ENCODE measurements around the gene GNB1. TPM values are rescaled to one million over a fixed set of nuclear protein-coding genes. Genes with fewer than 3 reads are reported as not detected.
A peak's percentile ranks its signal among the peaks of the same experiment; 100 is the strongest.

GNB1 gene
- total and polyA plus RNA-seq, 9 of the 15 experiments (the other 6 are each of a cell fraction or from before 2014, with no cell fraction given), result 34.3 to 388 (median 114) TPM

- H3K9me1 ChIP-seq (ENCODE audit: control insufficient read depth, insufficient read depth, low read length), result no peaks in the 10 kb centered on the region
- ChIA-PET CTCF (ENCODE audit: low intra/inter-chr PET ratio) (no interaction called here), POLR2A (interaction anchor here (0.6 to 1.2 kb wide), 2 partner anchors 10 to 16 kb away, joined by 3 to 4 read pairs; no protein-coding TSS in a partner anchor)
- no peak overlapping the region for H3K4me2 ChIP-seq (ENCODE audit: insufficient read depth, low read length)
- H3K9ac ChIP-seq (ENCODE audit: insufficient read depth in 1 of 2, low read depth in 2 of 2, low read length in 2 of 2), result 0 out of 4 replicates have a peak overlapping the region, but pooled peaks of 1 of the 2 experiments have one; percentile 24
- H3K27me3 ChIP-seq (ENCODE audit: control insufficient read depth in 2 of 2, insufficient read depth in 2 of 2, low read length in 2 of 2), result no peaks in the 10 kb centered on the region; a peak in 1 of 5 replicates
- no peak overlapping the region for H3K4me3 ChIP-seq
- ATAC-seq (no peak), FAIRE-seq (no peak), DNase-seq (ENCODE audit: extremely low read depth in 1 of 4, low spot score in 3 of 4) (no peak)
- H2AFZ ChIP-seq (ENCODE audit: low read depth, low read length), result no peak overlapping the region
- H4K20me1 ChIP-seq (replicated peaks; ENCODE audit: control insufficient read depth, insufficient read depth, low read length), result no peaks in the 10 kb centered on the region
- TF ChIP-seq POLR2G (IDR thresholded peaks at IDR 0.05; ENCODE audit: low read depth, low read length), result peak; percentile 35; the same call in 1 of the 2 replicates
- TF ChIP-seq MEF2D (tag; conservative IDR thresholded peaks at IDR 0.05; ENCODE audit: low read depth), result no peak
- WGBS (ENCODE audit: insufficient coverage, low coverage, missing lambda C conversion rate), result 92% methylated on average over 16 of the region's 17 CpGs
- no peaks in the 10 kb centered on the region for H3K9me3 ChIP-seq (replicated peaks; ENCODE audit: control insufficient read depth, insufficient read depth, low read depth, low read length)
- peaks cover 96% of the 10 kb centered on the region for H3K36me3 ChIP-seq (ENCODE audit: control insufficient read depth, insufficient read depth, low read length)
- peaks cover 0 to 3% of the 10 kb centered on the region in 2 experiments; a peak in 1 of 5 replicates for H3K4me1 ChIP-seq (replicated peaks in 1 of 2; ENCODE audit: control insufficient read depth in 2 of 2, insufficient read depth in 2 of 2, low read length in 2 of 2)
- no TSS peak for BruUV-seq (replicated peaks)
- no peak overlapping the region for H3K27ac ChIP-seq (ENCODE audit: extremely low read depth, low read depth, low read length)
- no peaks in the 10 kb centered on the region for H3K79me2 ChIP-seq (ENCODE audit: control insufficient read depth, insufficient read depth, low read length)
- intact Hi-C loops (cut with micrococcal nuclease), result no loop called here
- in situ Hi-C loops (cut with MboI), result no loop called here
These were observed 97.2 kb downstream of the GNB1 start for GRCh38 chr1:1793481-1794244.
